HG03342 (cell line): ENCODE measurements around the gene CUTC.

Source experiments
- ATAC-seq: cut with Tn5 transposase; IDR thresholded peaks from one replicate; pipeline ENCODE4 v1.9.1; 2021; ENCODE audit warnings: mild to moderate bottlenecking, moderate library complexity; ENCODE audit not compliant: unreplicated experiment

The CUTC gene

GRCh38 chr10:99782447-99783286 lies 50.6 kb downstream of the CUTC start, which contains the start of gene ABCC2:
Gene ABCC2, plus strand, starts transcription at chr10:99782640. Its CDS starts 205 bp downstream, at chr10:99782845.
- ATAC-seq, result no peak

GRCh38 chr10:99784016-99784726 lies 52.1 kb downstream of the CUTC start:
- ATAC-seq, result no peak

- ATAC-seq, result no peak
Measured at GRCh38 chr10:99784727-99785441, 52.9 kb downstream of the CUTC start.

- ATAC-seq, result no peak
Measured at GRCh38 chr10:99785646-99786045, 53.6 kb downstream of the CUTC start.

- ATAC-seq, result no peak
Measured at GRCh38 chr10:99787311-99787710, 55.3 kb downstream of the CUTC start.

- no peak for ATAC-seq
Measured at GRCh38 chr10:99787782-99788445, 55.9 kb downstream of the CUTC start.

- ATAC-seq, result no peak
Measured at GRCh38 chr10:99788598-99789256, 56.7 kb downstream of the CUTC start.

GRCh38 chr10:99791831-99792230 lies 59.8 kb downstream of the CUTC start:
- no peak for ATAC-seq

GRCh38 chr10:99793819-99794218 lies 61.8 kb downstream of the CUTC start:
- ATAC-seq, result no peak

GRCh38 chr10:99796928-99797327 lies 64.9 kb downstream of the CUTC start:
- no peak for ATAC-seq

- no peak for ATAC-seq
Measured at GRCh38 chr10:99798031-99798430, 66.0 kb downstream of the CUTC start.

- no peak for ATAC-seq
Measured at GRCh38 chr10:99798920-99799319, 66.9 kb downstream of the CUTC start.

GRCh38 chr10:99799613-99800012 lies 67.6 kb downstream of the CUTC start:
- no peak for ATAC-seq

GRCh38 chr10:99804471-99804870 lies 72.4 kb downstream of the CUTC start:
- no peak for ATAC-seq

- no peak for ATAC-seq
Measured at GRCh38 chr10:99805190-99805589, 73.2 kb downstream of the CUTC start.
